Stimulated activated naive CD8-positive, alpha-beta T cell treated with anti-CD3 and anti-CD28 coated beads, Interleukin-15, amount 100 ng/mL, for 72 hours (primary cell): ENCODE data around the gene PPAT.
"Not testable (repeated sequence)": the region's sequence is repeated elsewhere in the genome, so short reads cannot be mapped to it uniquely, and the experiment has no call there.

Experiments used
- ATAC-seq: fragments of 150-1000 bp; cut with Tn5 transposase; 2 replicates; pipeline ENCODE4 v1.10.0; 2021; ENCODE audit warnings: mild to moderate bottlenecking, moderate library complexity
- DNase-seq, 2 donors: peaks; one replicate each; pipeline ENCODE4 v3.0.0; 2021 to 2022
- H3K27ac Mint-ChIP-seq, 2 donors: one replicate each; pipeline ENCODE4 v1.8.0; 2022; ENCODE audit warnings: mild to moderate bottlenecking in 2 of 2, mixed read lengths in 2 of 2, moderate library complexity in 2 of 2
- H3K27me3 Mint-ChIP-seq: one replicate; pipeline ENCODE4 v1.8.0; 2022; ENCODE audit warnings: mixed read lengths
- H3K4me1 Mint-ChIP-seq: one replicate; pipeline ENCODE4 v1.8.0; 2022; ENCODE audit warnings: mild to moderate bottlenecking, mixed read lengths
- H3K4me3 Mint-ChIP-seq, 2 donors: one replicate each; pipeline ENCODE4 v1.8.0; 2022; ENCODE audit warnings: mild to moderate bottlenecking in 2 of 2, mixed read lengths in 2 of 2, moderate library complexity in 1 of 2
- H3K9me3 Mint-ChIP-seq, 2 donors: one replicate each; pipeline ENCODE4 v1.8.0; 2022; ENCODE audit warnings: mixed read lengths in 2 of 2

The PPAT gene

DNA sequence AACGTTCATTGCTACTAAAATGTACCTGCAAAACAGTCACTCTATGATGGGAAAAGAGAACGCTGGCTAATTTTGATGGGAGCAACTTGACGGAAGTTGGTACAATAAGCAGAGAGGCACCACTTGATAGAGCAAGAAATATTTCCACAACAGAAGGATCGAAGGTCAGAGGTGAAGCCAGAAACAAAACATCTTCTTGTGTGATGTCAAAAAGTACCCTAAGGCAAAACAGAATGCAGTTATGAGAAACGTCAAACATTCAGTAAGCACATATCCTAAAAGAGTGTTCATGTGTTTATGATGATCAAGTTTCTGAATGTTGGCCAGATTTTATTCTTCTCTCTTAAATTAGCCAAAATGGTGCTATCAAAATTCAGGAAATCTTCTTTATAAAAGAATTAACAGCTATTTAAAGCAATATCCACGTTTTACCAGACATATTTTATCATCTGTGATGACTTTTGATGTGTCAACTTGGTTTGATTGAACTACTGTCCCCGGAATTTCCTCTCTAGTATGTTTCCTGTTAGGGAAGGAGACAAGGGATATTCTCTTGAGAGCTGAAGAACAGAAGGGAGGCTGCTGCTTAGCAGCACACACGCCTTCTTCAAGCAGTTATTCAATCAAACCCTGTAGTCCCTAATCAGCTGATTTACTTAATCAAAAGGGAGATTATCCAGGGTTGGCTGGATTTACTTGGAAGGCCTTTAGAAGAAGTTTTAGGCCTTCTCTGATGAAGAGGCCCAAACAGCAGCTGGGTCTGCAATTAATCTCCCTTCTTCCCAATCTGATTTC lies 63.8 kb downstream of the PPAT start:
- no peaks in the 10 kb centered on the region for H3K27me3 Mint-ChIP-seq
- DNase-seq, result no peak
- H3K4me1 Mint-ChIP-seq, result no peaks in the 10 kb centered on the region
- no peak overlapping the region for H3K4me3 Mint-ChIP-seq
- no peaks in the 10 kb centered on the region for H3K9me3 Mint-ChIP-seq
- ATAC-seq, result no peak
- H3K27ac Mint-ChIP-seq, result peak overlapping the region in 1 of 2 donors; percentile 81

DNA sequence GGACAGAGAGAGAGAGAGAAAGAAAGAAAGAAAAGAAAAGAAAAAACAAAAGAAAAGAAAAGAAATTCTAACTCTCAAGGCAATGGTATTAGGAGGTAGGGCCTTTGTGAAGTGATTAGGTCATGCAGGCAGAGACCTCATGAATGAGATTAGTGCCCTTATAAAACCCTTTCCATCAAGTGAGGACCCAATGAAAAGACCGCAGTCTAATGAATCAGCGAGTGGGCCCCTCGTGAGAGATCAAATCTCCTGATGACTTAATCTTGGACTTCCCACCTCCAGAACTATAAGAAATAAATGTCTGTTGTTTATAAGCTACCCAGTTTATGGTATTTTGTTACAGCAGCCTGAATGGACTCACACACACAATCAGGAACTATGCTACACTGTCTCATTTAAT lies 65.0 kb downstream of the PPAT start:
- no peak for DNase-seq
- H3K27me3 Mint-ChIP-seq, result no peaks in the 10 kb centered on the region
- H3K4me3 Mint-ChIP-seq, result no peak overlapping the region
- no peak overlapping the region for H3K27ac Mint-ChIP-seq
- no peak for ATAC-seq
- H3K9me3 Mint-ChIP-seq, result no peaks in the 10 kb centered on the region
- H3K4me1 Mint-ChIP-seq, result no peaks in the 10 kb centered on the region

DNA sequence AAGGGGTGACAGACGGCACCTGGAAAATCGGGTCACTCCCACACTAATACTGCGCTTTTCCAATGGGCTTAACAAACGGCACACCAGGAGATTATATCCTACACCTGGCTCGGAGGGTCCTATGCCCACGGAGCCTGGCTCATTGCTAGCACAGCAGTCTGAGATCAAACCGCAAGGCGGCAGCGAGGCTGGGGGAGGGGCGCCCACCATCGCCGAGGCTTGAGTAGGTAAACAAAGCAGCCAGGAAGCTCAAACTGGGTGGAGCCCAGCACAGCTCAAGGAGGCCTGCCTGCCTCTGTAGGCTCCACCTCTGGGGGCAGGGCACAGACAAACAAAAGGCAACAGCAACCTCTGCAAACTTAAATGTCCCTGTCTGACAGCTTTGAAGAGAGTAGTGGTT lies 72.4 kb downstream of the PPAT start:
- ATAC-seq, H3K27me3 Mint-ChIP-seq, DNase-seq, H3K4me1 Mint-ChIP-seq, H3K27ac Mint-ChIP-seq, H3K4me3 Mint-ChIP-seq: not testable (repeated sequence)
- peaks cover 4 to 22% of the 10 kb centered on the region in 2 donors for H3K9me3 Mint-ChIP-seq

DNA sequence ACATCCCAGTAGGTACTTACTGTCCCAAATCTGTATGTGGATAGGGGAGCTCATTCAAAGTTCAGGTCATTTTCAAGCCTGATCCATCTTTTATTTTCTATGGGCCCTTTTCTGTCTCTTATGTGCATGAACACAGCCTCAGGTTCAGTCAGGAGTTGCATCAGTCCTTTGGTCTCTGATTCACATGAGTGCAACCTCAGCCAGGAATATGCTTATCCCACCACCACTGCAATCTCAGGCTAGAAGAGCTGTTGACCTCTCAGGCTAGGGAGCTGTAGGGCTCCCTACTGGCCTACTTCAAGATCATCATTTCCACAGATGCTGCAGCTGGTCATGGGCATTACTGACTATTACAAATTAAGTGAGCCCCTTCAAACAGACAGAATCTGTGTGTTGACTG lies 75.3 kb downstream of the PPAT start:
- H3K27ac Mint-ChIP-seq, result no peak overlapping the region
- H3K9me3 Mint-ChIP-seq, result peaks cover 4 to 22% of the 10 kb centered on the region in 2 donors

DNA sequence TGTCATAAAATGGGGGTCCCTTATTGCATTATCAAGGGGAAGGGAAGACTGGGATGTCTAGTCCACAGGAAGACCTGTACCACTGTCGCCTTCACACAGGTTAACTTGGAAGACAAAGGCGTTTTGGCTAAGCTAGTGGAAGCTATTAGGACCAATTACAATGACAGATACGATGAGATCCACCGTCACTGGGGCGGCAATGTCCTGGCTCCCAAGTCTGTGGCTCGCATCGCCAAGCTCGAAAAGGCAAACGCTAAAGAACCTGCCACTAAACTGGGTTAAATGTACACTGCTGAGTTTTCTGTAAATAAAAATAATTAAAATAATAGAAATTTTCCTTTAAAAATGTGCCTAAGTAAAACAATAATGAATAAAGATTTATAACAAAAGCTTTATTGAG lies 78.8 kb downstream of the PPAT start:
- H3K4me1 Mint-ChIP-seq, result no peaks in the 10 kb centered on the region
- no peak overlapping the region for H3K27ac Mint-ChIP-seq
- H3K27me3 Mint-ChIP-seq, result no peaks in the 10 kb centered on the region
- H3K4me3 Mint-ChIP-seq, result no peak overlapping the region
- ATAC-seq (no peak), DNase-seq (no peak)
- H3K9me3 Mint-ChIP-seq, result no peaks in the 10 kb centered on the region

More for the DNA sequence above, 75.3 kb downstream of the PPAT start:
- H3K4me3 Mint-ChIP-seq, result no peak overlapping the region
- H3K4me1 Mint-ChIP-seq, result no peaks in the 10 kb centered on the region
- no peaks in the 10 kb centered on the region for H3K27me3 Mint-ChIP-seq
- ATAC-seq, result no peak
- no peak for DNase-seq

DNA sequence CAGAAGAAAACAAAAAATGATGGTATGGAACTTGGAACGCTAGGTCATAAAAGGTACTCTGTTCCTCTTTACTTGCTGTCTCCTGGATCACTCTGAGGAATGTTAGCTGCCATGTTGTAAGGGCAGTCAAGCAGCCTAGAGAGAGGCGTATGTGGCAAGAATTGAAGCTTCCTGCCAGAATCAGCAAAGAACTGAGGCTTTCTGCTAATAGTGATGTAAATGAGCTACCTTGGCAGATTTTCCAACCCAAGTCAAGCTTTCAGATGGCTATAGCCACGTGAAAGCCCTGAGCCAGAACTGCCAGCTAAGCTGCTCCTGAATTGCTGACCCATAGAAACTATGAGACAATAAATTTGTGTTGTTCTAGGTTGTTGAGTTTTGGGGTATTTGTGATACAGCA lies 86.8 kb downstream of the PPAT start:
- DNase-seq (no peak), ATAC-seq (no peak)
- Mint-ChIP-seq H3K9me3 (no peaks in the 10 kb centered on the region), H3K4me1 (no peaks in the 10 kb centered on the region), H3K27ac (no peak overlapping the region), H3K27me3 (no peaks in the 10 kb centered on the region), H3K4me3 (no peak overlapping the region)

DNA sequence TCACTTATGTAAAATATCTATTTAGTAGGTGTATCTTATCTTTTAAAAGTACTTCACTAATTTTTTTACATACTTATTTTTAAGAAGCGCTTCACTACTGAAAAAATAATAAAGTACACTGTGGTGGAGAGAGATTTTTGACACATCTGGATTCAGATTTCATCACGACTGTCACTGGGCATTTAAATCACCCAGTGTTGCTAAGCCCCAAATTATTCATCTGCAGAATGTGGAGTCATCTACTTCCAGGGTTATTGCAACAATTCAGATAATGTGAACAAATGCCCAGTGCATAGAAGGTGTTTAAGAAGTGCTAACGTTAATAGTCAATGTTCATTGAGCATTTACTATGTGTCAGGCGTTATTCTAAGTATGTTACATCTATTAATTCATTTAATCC lies 90.0 kb downstream of the PPAT start:
- H3K4me3 Mint-ChIP-seq, result no peak overlapping the region
- no peaks in the 10 kb centered on the region for H3K9me3 Mint-ChIP-seq
- H3K27ac Mint-ChIP-seq, result no peak overlapping the region
- DNase-seq (no peak), ATAC-seq (no peak)
- H3K27me3 Mint-ChIP-seq, result no peaks in the 10 kb centered on the region
- H3K4me1 Mint-ChIP-seq, result no peaks in the 10 kb centered on the region
